Transverse colon (tissue), 4 donors: ENCODE measurements around the gene THSD8. TPM values are rescaled to one million over a fixed set of nuclear protein-coding genes. Genes with fewer than 3 reads are reported as not detected.
A peak's percentile ranks its signal among the peaks of the same experiment; 100 is the strongest.

ENCODE experiments used
- DNase-seq: peaks from one replicate; pipeline ENCODE4 v3.0.0-alpha.2; 2019
- H3K27ac ChIP-seq, 4 donors: fragments of 200-600 bp; sonication (generic); 2 replicates each; pipeline ENCODE4 v1.5.1; 2016 to 2018; ENCODE audit warnings: inconsistent platforms in 4 of 4
- H3K27me3 ChIP-seq: fragments of 200-600 bp; sonication (generic); 2 replicates; pipeline ENCODE4 v1.5.1; 2017; ENCODE audit warnings: inconsistent platforms
- H3K36me3 ChIP-seq, 4 donors: fragments of 200-600 bp; sonication (generic); 2 replicates each; pipeline ENCODE4 v1.5.1; 2017 to 2019; ENCODE audit warnings: inconsistent platforms in 4 of 4
- H3K4me1 ChIP-seq, 4 donors: fragments of 200-600 bp; sonication (generic); 2 replicates each; pipeline ENCODE4 v1.5.1; 2017 to 2020; ENCODE audit warnings: inconsistent platforms in 4 of 4
- H3K4me3 ChIP-seq, 4 donors: fragments of 200-600 bp; sonication (generic); 1 replicate in 1 of 4; 2 replicates in 3 of 4; pipeline versions ENCODE4 v1.5.1 to v1.6.1; 2017 to 2019; ENCODE audit warnings: inconsistent platforms in 4 of 4
- H3K9me3 ChIP-seq, 2 donors: fragments of 200-600 bp; sonication (generic); 2 replicates each; pipeline ENCODE4 v1.5.1; 2017 to 2019; ENCODE audit warnings: inconsistent platforms in 2 of 2
- EP300 ChIP-seq: sonication (generic); formaldehyde crosslinking; IDR thresholded peaks from one replicate; pipeline ENCODE4 v1.6.1; 2017; ENCODE audit warnings: antibody characterized with exemption, low read depth
- POLR2A ChIP-seq: fragments of 450-650 bp; IDR thresholded peaks from one replicate; pipeline ENCODE4 v1.6.1; 2016; ENCODE audit warnings: antibody characterized with exemption, mild to moderate bottlenecking, moderate library complexity
- POLR2AphosphoS5 ChIP-seq, 3 donors: sonication (generic); formaldehyde crosslinking; IDR thresholded peaks; one replicate each; pipeline ENCODE4 v1.6.1; 2016; ENCODE audit warnings: antibody characterized with exemption in 3 of 3
- WGBS, 2 donors: methylation state at CpG; one replicate each; pipeline ENCODE4 v1.1.5; 2018; ENCODE audit warnings: low coverage in 1 of 2; 5-methylcytosine and 5-hydroxymethylcytosine counted together
- in situ Hi-C, 4 donors: fragments of 200-750 bp; cut with MboI; loops; one replicate each; pipeline versions ENCODE4 v1.15.0 to v1.15.1; 2017; ENCODE audit warnings: low sequenced_read_pairs in 3 of 4, low pct_ligation_motif_present in 1 of 4, low pct_unique_long_range_greater_than_20kb in 1 of 4
- intact Hi-C: fragments of 100-400 bp; cut with DNase I; formaldehyde crosslinking; loops from one replicate; pipeline ENCODE4 v1.15.1; 2023; ENCODE audit warnings: low total_unique reads
- total RNA-seq, 4 donors: library from RNA; depleted of rRNA; stranded (reverse); fragments of >200 nt; gene quantifications; one replicate each; pipeline ENCODE4 v1.1.0, GENCODE V29; 2016
- TF ChIP-seq, protein P1 (sequence below), 5 experiments: fragments of 200-600 bp in 3 of 5; fragments of 450-650 bp in 2 of 5; sonication (generic) in 3 of 5; IDR thresholded peaks; 1 replicate in 2 of 5; 2 replicates in 3 of 5; pipeline ENCODE4 v1.5.1; 2016 to 2017; ENCODE audit warnings: antibody characterized with exemption in 5 of 5, inconsistent platforms in 3 of 5, mild to moderate bottlenecking in 2 of 5, moderate library complexity in 1 of 5

Gene THSD8
- total RNA-seq, 4 donors from 2014 or later, result 1.6 TPM; not detected in 3

DNA sequence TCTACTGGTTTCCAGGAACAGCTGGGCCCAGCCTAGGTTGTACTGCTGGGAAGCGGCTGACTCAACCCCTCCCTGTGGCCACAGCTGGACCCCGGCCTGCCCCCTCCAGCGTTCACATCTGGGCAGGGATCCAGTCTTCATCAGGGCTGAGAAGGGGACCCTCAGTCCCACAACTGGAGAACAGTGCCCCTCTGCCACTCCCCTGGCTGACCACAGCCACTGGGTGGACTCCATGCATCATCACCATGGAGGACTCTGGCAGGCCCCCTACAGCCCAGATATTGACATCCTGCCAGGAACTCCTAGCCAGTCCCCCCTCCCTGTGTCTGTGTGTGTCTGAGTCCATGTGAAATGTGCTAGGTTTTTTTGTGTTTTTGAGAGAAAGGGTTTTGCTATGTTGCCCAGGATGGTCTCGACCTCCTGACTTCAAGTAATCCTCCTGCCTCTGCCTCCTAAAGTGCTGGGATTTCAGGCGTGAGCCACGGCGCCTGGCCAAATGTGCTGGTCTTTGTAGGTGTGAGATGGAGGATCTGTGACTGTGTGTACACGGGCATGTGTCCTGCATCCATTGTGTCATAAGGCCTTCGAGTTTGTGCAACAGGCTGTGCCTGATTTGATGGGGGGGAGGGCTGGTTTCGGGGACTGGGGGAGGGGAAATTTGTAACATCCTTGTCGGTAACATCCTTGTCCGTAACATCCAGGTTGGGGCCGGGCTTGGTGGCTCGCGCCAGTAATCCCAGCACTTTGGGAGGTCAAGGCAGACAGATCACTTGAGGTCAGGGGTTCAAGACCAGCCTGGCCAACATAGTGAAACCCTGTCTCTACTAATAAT, 22.5 kb upstream of the THSD8 start:
- in situ Hi-C loops (no loop called here), intact Hi-C loops (no loop called here)
- Histone ChIP-seq H3K4me1 (peaks cover 25 to 63% (median 53%) of the 10 kb centered on the region in 4 donors), H3K9me3 (no peaks in the 10 kb centered on the region), H3K36me3 (no peaks in the 10 kb centered on the region), H3K27ac (peak overlapping the region; percentile 91 to 94 (median 94)), H3K27me3 (no peaks in the 10 kb centered on the region), H3K4me3 (peak overlapping the region in 1 of 4 donors; percentile 59)
- 61% methylated on average over 14 of the region's 15 CpGs; no CpG with 5 or more reads in 1 of the 2 donors for WGBS, 2 donors
- DNase-seq, result peak; percentile 46
- TF ChIP-seq, protein P1, sequence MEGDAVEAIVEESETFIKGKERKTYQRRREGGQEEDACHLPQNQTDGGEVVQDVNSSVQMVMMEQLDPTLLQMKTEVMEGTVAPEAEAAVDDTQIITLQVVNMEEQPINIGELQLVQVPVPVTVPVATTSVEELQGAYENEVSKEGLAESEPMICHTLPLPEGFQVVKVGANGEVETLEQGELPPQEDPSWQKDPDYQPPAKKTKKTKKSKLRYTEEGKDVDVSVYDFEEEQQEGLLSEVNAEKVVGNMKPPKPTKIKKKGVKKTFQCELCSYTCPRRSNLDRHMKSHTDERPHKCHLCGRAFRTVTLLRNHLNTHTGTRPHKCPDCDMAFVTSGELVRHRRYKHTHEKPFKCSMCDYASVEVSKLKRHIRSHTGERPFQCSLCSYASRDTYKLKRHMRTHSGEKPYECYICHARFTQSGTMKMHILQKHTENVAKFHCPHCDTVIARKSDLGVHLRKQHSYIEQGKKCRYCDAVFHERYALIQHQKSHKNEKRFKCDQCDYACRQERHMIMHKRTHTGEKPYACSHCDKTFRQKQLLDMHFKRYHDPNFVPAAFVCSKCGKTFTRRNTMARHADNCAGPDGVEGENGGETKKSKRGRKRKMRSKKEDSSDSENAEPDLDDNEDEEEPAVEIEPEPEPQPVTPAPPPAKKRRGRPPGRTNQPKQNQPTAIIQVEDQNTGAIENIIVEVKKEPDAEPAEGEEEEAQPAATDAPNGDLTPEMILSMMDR (IDR thresholded peaks at IDR 0.05), result no peak
- TF ChIP-seq POLR2AphosphoS5 (IDR thresholded peaks at IDR 0.05), result peak; percentile 20 to 62 (median 29)
- TF ChIP-seq POLR2A, result no peak
- no peak for TF ChIP-seq EP300

DNA sequence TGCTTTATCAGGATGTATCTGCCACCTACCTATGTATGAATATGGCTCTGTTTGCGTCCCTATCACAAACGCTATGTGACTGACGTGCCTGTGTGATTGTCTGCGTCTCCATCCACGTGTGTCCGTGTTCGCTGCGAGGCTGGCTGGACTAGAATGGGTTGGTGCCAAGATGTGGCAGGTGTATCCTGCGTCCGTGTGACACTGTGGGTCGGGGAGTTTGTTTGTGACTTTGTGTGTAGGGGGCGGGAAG, 19.8 kb upstream of the THSD8 start:
- DNase-seq, result no peak
- intact Hi-C loops (loop anchor here (10.0 kb wide), 1 partner anchor 373 kb away; the partner anchor contains the start of genes IER2 and STX10), in situ Hi-C loops (no loop called here)
- WGBS, 2 donors, result 1% methylated on average over 12 of the region's 12 CpGs; no CpG with 5 or more reads in 1 of the 2 donors
- TF ChIP-seq EP300 (no peak), POLR2A (no peak), POLR2AphosphoS5 (IDR thresholded peaks at IDR 0.05) (no peak)
- TF ChIP-seq, protein P1 (IDR thresholded peaks at IDR 0.05), result no peak
- Histone ChIP-seq H3K9me3 (no peaks in the 10 kb centered on the region), H3K36me3 (no peaks in the 10 kb centered on the region), H3K27me3 (no peaks in the 10 kb centered on the region), H3K4me3 (peak overlapping the region; percentile 27 to 50 (median 36)), H3K27ac (peak overlapping the region; percentile 97 to 99 (median 98)), H3K4me1 (peaks cover 41 to 78% (median 67%) of the 10 kb centered on the region in 4 donors)

- H3K27me3 ChIP-seq, result no peaks in the 10 kb centered on the region
- intact Hi-C loops, result loop anchor here (10.0 kb wide), 1 partner anchor 372 kb away; the partner anchor contains the start of genes IER2 and STX10
Measured at GRCh38 chr19:12782424-12783290, 19.2 kb upstream of the THSD8 start.

More at GRCh38 chr19:12782424-12783290, 19.2 kb upstream of the THSD8 start:
- TF ChIP-seq POLR2AphosphoS5 (IDR thresholded peaks at IDR 0.05), result peak; percentile 87 to 91 (median 91)
- TF ChIP-seq EP300, result peak; percentile 98
- TF ChIP-seq, protein P1 (IDR thresholded peaks at IDR 0.05), result peak in 2 of 5 experiments; percentile 9 to 11
- peak; percentile 79 for TF ChIP-seq POLR2A
- DNase-seq, result peak; percentile 90
- no peaks in the 10 kb centered on the region for H3K36me3 ChIP-seq
- H3K4me1 ChIP-seq, result peaks cover 43 to 78% (median 68%) of the 10 kb centered on the region in 4 donors
- peak overlapping the region; percentile 27 to 50 (median 36) for H3K4me3 ChIP-seq
- H3K27ac ChIP-seq, result peak overlapping the region; percentile 97 to 99 (median 98)
- in situ Hi-C loops, result no loop called here
- no peaks in the 10 kb centered on the region for H3K9me3 ChIP-seq
- 1% methylated on average over 39 of the region's 88 CpGs; no CpG with 5 or more reads in 1 of the 2 donors for WGBS, 2 donors
